GM21576 (cell line): ENCODE data around the gene LARGE2.

Experiments used
- ATAC-seq: cut with Tn5 transposase; IDR thresholded peaks from one replicate; pipeline ENCODE4 v1.9.1; 2021; ENCODE audit warnings: mild to moderate bottlenecking, moderate library complexity; ENCODE audit not compliant: unreplicated experiment

The LARGE2 gene

DNA sequence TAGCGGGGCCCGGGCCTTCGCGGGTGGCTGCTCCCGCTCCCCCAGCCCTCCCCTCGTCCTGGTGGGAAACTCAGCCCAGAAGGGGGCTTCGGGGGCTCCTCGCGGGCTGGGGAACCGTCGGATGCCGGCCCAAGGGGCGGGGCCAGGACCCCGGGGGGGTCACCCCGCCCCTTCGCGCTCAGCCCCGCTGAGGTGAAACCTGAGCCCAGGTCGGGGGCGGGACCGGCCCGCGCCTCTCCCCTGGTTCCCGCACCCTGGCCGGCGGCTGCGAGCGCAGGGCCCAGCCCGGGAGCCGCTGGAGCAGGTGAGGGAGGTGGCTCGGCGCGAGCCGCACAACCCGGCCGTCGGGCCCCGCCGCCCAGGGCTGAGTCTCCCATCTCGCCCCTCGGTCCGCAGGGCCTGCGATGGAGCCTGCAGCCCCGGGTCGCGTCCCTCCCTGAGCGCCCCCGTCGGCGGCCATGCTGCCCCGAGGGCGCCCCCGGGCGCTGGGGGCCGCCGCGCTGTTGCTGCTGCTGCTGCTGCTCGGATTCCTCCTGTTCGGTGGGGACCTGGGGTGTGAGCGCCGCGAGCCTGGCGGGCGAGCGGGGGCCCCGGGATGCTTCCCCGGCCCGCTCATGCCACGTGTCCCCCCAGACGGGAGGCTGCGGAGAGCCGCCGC lies at the start of gene LARGE2:
TSS of gene LARGE2 (plus strand) at position 232 of the 658 bp plus-strand sequence. CDS start at position 459, 227 bp downstream.
- ATAC-seq: no peak

DNA sequence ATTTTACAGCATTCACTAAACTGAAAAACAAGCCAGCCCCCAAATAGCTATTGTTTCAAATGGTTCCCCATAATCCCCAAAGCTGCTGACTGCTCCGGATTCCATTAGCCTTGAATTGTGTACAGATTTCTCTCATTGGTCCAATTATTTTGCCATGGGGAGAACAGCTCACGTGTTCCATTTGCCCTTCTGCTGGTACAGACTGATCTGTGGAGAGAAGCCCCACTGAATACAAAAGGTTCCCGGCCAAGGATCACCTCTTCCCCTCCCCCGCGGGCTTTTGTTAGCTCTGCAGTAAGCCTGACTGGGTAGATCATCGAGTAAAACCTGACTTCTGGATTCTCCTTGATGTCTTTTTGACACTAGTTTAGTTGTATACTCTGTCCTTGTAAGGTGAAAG lies 46.1 kb upstream of the LARGE2 start:
- ATAC-seq: no peak

DNA sequence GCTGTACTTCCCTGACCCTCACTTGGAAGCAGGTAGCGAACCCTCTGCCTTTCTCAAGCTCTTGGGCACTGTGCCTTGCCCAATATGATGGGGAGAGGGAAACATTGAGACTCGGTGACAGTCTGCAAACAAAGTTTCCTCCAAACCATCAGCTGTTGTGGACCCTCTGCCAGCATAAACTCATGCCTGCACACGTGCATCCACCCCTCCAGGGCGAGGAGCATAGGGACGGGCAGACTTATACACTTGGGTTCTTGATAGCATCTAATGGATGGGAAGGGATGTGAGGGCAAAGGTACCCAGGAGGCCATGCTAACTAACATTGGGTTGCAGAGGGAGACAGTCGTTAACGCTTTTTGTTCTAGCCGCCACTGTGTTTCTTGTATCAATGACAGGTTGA lies 45.2 kb upstream of the LARGE2 start:
- ATAC-seq: no peak

DNA sequence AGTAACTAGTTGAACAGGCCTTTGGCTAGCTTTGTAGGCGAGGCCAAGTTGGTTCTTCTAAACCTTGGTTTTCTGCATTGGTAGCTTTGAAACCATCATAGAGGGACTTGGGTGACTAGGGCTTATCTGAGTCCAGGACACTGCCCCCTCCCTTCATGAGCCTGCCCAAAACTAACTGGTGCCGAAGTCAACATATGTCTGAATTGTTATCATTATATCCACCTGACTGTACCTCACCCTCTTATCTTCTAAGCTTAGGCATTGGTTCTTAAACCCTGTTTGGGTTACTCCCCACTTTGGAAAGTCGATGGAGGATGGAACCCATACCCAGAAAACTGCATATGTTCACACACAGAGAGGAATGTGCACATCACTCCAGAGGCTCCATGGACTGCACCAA lies 44.6 kb upstream of the LARGE2 start:
- ATAC-seq: no peak

DNA sequence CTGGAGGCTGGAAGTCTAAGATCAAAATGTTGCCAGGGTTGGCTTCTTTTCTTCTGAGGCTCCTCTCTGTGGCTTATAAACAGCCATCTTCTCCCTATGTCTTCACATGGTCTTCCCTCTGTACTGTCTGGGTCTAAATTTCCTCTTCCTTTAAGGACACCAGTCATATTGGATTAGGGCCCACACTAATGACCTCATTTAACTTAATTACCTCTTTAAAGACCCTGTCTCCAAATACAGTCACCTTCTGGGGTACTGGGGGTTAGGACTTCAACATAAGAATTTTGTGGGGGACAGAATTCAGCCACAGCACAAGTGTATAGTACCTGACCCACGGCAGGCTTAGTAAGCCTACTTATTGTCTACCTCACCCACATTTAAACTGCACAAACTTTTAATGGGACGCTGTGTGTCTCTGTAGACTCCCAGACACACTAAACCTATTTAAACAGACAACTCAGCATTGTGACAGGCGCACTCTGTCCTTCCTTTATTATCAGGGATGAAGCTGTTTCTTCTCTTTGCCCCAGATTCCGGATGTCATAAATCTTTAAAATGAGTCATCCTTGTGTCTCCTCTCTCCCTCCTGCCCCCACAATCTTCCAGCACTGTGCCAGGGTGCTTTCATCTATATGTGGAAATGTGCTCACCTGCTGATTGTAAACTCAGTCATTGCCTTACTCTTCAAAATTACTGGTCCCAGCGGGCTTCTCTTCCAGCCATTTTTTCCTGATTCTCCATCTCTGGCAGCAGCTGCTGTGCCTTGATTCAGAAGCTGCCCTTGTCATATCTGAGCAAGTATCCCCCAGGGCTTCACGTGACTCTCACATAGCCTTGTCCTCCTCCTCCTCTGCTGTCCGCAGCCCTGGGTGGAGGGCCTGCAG lies 42.4 kb upstream of the LARGE2 start:
- no peak for ATAC-seq

DNA sequence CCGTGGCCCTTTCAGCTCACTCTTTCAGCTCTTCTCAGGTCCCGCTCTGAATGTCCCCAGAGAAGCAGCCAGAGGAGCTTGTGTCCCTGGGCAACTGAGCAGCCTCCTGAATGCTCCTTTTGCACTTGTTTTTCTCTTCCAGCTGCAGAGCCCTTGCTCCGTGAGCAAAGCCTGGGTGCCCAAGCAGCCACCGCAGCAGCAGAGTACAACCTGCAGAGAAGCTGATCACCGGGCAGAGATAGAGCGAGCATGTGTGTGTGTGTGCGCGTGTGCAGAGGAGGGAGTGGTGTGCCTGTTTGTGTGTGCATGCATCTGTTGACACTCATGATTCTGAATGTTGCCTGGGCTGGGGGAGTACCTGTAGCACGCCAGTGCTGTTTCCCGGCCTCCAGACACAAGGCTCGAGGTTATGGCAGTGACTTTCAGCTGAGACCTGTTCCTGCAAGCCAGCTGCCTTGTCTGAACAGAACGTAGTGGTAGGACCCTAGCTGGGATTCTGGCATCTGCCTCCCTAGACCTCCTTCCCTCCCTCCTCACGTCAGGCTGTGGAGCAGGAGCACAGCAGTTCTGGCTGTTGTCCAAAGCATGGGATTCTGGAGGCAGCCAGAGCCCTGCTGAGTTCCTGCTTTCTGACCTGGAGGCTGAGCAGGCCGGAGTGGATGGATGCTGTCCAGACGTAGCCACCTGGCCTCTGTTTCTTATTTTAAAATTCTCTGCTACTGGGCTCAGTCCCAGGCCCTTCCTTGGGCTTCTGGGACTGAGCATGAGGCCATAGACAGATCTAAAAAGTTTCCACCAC lies 41.5 kb upstream of the LARGE2 start:
- ATAC-seq: no peak

DNA sequence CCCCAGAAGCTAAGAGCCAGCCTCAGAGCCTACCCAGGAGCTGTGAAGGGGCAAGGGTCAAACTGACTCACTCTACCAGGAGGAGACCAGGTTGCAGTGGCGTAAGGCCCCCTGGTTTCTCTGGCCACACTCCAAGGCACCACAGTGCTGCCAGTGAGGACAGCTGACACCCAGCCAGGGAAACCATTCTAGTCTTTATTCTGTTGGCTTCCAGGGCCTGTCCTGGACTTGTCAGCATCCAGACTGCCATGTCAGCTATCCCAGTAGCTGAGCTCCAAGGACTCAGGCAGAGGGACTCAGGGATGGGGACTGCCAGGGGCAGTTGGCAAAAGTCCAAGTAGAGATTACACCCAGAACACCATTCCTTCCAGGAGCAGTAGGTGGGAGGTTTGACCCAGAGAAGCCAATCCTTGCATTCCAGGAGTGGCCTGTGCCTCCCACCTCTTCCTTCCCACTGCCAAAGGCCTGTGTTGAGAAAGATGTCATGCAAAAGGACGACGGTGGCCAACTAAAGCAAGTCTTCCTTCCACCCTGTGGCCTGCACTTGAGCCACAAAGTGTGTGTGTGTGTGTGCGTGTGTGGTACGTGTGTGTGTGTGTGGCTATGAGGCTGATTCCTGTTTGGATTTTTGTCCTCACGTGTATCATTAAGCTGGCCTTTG lies 40.6 kb upstream of the LARGE2 start:
- no peak for ATAC-seq

DNA sequence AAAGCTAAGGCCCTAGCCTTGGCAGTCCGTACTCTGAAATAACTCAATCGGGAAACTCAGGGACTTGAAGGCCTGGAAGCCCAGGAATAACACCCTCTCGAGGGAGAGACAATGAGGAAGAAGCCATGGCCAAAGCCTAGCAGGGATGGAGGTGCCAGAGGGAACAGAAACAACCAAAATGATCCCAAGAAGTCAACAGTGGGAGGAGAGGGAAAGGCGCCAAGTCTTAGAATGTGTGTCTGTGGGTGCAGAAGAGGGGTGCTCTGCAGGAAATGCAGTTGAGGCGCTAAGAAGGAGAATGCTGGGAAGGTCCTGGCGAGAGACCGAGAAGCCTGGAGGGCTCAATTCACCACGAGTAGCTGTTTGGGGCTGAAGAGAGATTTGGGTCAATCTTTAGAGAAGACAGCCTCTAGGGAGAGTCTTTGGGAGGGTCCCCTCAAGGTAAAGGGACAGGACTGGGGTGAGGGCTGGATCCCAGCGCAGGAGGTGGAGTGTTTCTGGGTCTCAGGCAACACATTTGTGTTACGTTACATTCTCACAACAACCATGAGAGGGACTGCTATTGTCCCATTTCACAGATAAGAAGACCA lies 37.8 kb upstream of the LARGE2 start:
- no peak for ATAC-seq

DNA sequence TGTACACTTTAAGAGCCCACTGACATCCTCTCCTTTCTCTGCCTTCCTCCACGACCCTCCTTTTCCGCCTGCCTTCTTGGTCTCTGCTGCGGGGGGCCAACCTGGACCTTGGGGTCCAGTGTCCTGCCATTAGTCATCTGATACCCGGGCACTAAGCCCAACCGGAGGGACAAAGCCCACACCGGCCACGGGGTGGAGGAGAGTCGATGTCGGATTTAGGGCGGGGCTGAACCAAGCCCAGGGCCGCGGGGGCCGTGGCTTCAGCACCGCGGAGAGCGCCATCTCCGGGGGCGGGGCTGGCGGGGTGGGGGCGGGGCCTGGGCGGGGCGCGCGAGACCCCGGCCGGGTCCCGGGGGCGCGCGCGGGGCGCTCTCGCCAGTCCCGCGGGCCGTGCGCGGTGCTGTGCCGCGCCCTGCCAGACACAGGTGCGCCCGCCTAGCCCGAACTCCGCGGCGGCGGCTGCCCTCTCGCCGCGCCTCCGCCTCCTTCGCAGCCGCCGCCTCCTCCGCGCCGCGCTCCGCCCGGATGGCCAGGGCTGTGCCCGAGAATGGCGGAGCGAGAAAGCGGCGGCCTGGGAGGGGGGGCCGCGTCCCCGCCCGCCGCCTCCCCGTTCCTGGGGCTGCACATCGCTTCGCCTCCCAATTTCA lies 37.1 kb upstream of the LARGE2 start, which contains the start of gene MAPK8IP1:
TSS of gene MAPK8IP1 (plus strand) at position 378 of the 647 bp plus-strand sequence. CDS start at position 548, 170 bp downstream.
- peak; percentile 47 for ATAC-seq

DNA sequence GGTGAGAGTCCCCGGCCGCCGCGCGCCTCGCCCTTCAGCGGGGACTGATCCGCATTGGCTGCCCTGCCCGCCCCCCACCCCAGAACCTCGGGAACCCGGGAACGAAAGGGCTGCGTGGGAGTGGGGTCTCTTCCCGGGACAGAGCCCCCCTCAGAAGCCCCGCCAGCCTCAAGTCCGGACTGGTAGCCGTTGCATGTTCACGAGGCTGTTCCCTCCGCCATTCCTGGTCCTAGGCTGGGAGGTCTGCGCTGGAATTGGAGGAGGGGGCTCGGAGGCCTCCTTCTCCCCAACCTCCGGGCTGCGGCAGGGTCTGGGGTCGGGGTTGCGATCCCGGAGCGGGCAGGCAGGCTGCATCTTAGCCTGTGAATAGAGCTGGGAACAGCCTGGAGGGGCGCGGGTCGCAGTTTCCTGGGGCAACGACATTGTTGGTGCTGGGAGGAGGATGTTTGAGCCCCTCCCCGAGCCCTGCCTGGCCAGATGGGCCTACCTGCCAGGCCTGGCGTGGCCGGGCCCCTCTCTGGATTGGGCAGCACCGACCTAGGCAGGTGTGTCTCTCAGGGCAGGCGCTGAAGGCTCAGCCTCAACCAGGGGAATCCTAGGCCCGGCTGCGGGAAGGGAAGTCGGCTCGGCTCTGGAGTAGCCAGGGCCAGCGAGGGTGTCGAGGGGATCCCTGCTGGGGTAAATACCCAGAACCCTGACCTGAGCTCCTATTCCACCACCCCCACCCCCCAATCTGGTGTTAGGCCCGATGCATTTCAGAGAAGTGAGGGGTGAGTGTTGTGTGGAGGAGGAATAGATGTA lies 36.3 kb upstream of the LARGE2 start:
- ATAC-seq: no peak

DNA sequence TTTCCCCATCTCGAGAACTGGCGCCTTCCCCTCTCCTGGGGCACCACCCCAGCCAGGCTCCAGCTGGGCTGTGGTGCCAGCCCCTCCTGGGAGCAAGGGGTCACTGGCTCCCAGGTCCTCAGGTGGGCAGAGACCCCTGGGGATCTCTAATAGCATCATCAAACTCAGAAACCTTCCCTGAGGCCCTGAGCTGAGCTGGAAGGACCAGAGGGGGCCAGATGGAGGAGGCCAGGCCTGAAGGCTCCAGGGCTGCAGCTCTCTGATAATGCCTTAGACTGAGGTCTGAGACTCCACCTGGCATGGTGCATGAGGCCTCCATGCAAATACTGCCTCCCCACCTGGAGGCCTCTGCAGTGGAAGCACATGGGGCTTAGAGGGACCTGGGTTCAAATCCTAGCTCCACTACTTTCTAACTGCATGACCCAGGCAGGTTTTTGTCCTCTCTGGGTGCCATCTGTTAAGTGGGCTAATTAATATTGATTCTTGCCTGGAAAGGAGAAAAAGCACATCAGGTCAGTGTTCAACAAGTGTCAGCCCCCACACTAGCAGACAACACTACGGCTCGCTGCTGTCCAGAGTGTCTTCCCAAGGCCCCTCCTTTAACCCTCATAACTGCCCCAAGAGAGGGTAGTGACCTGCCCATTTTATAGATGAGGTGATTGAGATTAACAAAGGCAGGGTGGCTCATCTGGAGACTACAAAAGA lies 35.5 kb upstream of the LARGE2 start:
- ATAC-seq: no peak

DNA sequence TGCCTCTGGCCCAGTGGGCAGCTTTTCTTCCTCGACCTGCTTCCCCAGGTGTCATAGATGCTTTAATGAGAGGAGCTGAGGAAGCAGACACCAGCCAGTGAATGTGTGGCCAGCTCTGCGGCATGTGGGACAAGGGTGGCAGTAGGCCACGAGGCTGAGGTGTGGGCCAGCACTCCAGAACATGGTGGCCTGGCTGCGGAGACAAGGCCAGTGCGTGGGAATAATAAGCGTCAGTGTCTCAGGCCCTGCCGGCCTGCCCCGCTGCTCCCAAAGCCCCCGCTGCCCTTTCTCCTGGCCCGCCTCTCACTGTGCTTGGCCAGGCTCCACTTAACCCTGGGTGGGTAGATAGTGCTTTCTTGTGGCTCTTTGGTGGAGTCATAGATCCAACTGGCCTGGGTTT lies 34.9 kb upstream of the LARGE2 start:
- ATAC-seq: no peak

DNA sequence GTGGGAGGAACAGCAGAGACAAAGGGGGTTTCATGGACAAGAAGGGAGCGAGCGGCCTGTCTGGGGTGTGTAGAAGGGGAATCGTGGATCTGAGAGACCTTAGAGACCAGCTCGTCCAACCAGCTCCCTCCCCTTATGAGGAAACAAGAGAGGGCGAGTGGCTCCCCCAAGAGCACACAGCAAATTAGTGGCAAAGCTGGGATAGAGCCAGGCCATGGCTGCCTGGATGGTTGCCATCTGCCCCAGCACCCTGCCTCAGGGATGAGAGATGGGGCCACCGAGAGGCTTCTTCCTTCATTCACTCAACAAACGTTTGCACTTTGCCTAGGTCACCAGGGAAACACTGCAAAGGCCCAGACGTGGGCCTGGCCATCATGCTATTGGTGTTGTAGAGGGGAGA lies 32.9 kb upstream of the LARGE2 start:
- no peak for ATAC-seq

DNA sequence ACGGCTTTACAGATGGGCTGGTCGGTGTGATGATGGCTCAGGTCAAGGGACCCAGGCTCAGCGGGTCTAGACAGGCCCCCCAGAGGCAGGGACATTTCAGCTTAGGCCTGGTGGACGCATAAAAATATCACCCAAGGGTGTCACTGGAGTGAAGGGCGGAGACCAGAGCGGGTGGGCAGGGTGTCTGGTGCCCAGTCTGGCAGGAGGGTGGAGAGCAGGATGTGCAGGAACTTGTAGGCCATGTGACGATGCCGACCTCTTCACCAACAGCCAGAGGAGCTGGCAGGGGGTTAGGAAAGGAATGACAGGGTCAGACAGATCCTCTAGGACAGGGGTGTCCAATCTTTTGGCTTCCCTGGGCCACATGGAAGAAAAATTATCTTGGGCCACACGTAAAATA lies 32.5 kb upstream of the LARGE2 start:
- ATAC-seq: no peak

DNA sequence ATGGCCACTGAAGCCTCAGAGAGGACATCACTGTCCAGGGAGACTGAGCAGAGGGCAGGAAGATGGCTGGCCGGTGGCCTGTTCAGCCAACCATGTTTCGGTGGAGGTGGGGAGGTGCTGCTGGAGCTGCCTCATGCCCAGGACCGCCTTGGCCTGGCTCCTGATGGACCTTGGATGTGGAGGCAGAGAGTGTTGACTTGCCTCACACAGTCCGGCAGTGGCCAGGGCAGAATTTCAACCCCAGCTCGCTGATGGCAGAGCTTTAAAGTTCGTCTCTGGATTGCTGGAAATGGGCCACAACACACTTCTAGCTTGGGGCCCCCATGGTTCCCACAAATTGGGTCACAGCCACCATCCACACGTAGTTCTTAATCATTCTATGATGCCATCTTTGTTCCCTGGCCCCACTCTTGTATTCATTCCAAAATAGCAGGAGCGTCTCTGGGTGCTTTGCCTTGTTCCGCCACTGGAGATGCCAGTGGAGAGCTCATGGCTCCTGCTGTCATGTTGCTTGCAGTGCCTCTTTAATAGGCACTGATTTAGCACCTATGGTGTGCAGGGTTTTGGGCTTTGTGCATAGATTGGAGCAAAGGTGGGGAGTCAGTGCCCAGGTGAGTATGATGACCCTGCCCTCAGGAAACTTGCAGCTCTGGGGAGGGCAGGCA lies 31.4 kb upstream of the LARGE2 start:
- no peak for ATAC-seq

DNA sequence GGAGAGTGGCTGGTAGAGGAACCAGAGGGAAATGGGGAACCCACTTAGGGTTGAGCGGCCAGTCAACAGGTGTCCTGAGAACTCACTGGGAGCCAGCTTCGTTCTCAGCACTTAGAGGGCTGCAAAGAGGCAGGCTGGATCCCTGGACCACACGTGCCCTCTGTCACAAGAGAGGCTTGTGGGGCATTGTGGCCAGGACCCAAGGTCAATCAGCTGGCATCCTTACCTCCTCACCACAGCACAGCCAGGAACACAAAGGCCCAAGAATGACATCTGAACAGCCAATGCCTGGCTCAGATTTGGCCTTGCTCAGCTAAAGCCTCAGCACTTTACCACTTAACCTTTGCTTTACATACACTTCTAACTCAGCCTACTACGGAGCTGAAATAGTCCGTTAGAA lies 29.6 kb upstream of the LARGE2 start:
- no peak for ATAC-seq

DNA sequence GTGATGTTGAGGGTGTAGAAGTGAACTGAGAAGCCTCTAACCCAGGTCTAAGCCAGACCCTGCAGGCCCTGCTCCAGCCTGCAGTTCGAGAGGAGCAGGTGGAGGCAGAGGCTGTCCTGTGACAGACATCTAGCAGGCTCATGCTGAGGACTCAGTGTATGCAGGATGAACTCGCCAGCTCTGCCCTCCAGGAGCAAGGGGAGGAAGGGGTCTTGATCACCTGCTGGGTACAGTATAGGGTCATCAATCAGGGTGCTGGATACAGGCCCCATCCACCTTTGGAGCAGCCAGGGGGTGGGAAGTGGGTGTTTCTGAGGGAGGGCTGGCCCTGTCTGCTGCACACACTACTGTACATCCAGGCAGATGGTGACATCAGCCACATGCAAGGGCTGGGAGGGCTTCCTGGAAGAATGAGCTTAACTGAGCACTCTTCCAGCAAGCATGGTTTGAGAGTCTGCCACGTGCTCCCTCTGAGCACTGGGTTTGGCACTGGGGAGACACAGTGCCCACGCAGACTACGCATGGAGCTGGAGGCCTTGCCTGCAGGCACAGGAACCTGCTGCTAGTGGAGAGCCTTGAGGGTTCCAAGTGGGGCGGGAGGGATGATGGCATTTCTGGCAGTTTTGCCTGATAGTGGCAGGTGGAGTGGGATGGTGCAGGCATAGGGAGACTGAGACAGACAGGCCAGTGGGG lies 27.8 kb upstream of the LARGE2 start:
- ATAC-seq: no peak
